Stimulated activated CD4-positive, alpha-beta T cell treated with anti-CD3 and anti-CD28 coated beads, TNF-alpha, amount 100 ng/mL, for 1 hour (primary cell): ENCODE data around the gene FUNDC2.

Source experiments
- DNase-seq, 3 donors: peaks; one replicate each; pipeline ENCODE4 v3.0.0-alpha.2; 2020; ENCODE audit warnings: low read depth in 3 of 3, low spot score in 1 of 3

FUNDC2 gene

GRCh38 chrX:155069414-155069813 is 42.8 kb downstream of the FUNDC2 start:
- DNase-seq = no peak

- DNase-seq = no peak
These were observed 43.4 kb downstream of the FUNDC2 start for GRCh38 chrX:155070038-155070437.

GRCh38 chrX:155070663-155070974 is 44.0 kb downstream of the FUNDC2 start:
- no peak for DNase-seq

DNA sequence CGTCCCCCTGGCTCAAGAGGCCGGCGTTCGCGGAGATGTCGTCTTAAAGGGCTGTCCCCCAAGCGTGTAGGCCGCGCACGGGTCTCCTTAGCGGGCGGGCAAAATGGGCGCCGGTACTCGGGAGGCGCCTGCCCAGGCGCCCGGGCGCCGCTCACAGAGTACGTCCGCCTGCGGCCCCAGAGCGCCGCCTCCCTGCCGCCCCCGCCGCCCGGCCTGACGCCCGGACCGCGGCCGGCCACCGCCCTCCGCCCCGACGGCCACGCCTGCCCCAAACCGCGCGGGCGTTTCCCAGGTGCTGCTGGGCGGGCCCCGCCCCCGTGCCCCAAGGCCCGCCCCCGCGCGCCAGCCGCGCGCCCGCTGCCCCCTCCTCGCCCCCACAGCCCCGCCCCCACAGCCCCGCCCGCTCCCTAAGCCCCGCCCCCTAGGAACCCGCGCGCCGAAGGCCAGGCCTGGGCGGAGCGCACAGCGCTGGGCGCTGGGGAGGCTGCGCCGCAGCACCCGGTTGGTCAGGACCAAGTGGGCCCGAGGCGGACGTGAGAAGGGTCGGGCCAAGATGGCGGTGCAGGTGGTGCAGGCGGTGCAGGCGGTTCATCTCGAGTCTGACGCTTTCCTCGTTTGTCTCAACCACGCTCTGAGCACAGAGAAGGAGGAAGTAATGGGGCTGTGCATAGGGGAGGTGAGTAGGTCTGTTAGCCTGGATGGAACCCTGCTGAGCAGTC is 44.5 kb downstream of the FUNDC2 start, which contains the start of the genes BRCC3, CMC4 and MTCP1:
BRCC3 (plus strand) TSS at position 534 of the 719 bp plus-strand sequence; CDS start at position 554, 20 bp downstream.
CMC4 (minus strand) TSS at position 162 of the 719 bp plus-strand sequence. CDS start 7,113 bp downstream, outside the sequence.
MTCP1 (minus strand) TSS at position 162 of the 719 bp plus-strand sequence. CDS start 5,126 bp downstream, outside the sequence.
- peak; percentile 39 to 57 (median 49) for DNase-seq

GRCh38 chrX:155071694-155072280 is 45.1 kb downstream of the FUNDC2 start:
- no peak for DNase-seq

DNA sequence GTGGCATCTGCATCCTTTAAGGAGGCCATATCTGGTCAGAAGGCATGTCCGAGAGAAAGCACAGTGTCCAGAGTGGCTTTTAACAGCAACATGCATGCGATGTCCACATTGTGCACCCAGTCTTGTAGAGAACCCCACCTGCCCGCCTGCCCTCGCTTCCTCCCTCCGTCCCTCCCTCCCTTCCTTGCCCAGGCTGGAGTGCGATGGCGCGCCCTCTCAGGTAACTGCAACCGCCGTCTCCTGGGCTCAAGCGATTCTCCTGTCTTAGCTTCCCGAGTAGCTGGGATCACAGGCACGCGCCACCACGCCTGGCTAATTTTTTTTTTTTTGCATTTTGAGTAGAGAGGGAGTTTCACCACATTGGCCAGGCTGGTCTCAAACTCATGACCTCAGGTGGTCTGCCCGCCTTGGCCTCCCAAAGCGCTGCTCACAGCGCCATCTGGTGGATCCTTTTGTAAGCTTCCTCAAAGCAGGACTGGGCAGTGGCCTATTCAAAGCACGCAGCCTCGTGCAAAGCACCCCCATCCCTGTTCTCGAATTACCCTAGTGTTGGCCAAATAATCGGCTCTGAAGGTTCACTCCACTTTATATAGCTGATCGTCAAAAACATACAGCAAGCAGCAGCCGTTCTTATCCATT is 59.7 kb downstream of the FUNDC2 start:
- peak in 1 of 3 donors; percentile 14 for DNase-seq

- DNase-seq = no peak
These were observed 60.5 kb downstream of the FUNDC2 start for GRCh38 chrX:155086961-155087735.

DNA sequence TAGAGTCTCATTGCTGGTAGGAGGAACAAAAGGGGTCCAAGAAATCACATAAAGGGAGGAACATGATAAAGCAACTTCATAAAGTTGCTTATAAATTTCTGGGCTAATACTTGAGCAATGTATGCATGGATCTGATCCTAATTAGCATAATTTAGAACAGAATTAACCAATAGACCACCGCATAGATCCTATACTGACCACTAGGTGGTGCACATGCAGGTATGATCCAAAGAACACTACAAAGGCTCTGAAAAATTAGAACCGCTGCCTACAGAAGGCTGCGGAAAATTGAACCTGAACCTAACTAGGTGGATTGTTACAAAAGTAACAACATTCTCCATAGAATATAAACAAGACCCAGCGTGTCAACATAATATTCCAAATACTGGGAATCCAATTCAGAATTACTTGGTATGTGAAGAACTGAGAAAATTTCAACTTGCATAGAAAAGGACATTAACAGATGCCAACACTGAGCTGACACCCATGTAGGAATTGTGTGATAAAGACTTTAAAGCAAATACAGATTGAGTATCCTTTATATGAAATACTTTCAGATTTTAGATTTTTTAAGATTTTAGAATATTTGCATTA is 67.9 kb downstream of the FUNDC2 start:
- DNase-seq = no peak

- DNase-seq = no peak
These were observed 79.3 kb downstream of the FUNDC2 start for GRCh38 chrX:155105919-155106318.

DNA sequence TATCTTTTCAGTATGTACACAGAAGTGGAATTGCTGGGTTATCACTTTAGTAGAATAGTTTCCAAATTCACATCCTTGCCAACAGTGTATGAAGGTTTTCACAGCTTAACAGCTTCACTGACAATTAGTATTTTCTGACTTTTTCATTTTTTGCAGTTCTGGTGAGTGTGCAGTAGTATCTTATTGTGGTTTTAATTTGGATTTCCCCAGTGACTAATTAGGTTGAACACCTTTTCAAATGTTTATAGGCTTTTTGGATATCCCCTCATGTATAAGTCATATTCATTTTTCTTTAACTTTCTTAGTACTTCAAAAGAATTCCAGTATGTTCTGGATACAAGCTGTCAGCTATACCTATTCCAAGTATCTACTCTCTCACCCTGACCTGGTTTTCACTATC is 81.8 kb downstream of the FUNDC2 start:
- DNase-seq = no peak
